ENCODE data around the gene IZUMO4. TPM values are rescaled to one million over a fixed set of nuclear protein-coding genes. Genes with fewer than 3 reads are reported as not detected.
"Not testable (repeated sequence)": the region's sequence is repeated elsewhere in the genome, so short reads cannot be mapped to it uniquely, and the experiment has no call there.

IZUMO4 gene
- total and polyA plus RNA-seq, 2 donors (not counting 1 experiment from before 2014, with no cell fraction given), result 34.8 to 93.9 TPM

GRCh38 chr19:2091926-2092525 lies 4.7 kb upstream of the IZUMO4 start:
- CTCF ChIA-PET, result interaction anchor here (0.5 to 7.4 kb wide), 9 partner anchors 7 to 426 kb away, joined by 3 to 96 read pairs (median 4); no protein-coding TSS in a partner anchor
- H2AFZ ChIP-seq (ENCODE audit: insufficient read depth, low read depth, low read length, poor library complexity, severe bottlenecking); H3K9me3 Mint-ChIP-seq (ENCODE audit: insufficient read depth); H3K27me3 ChIP-seq (replicated peaks in 1 of 4; ENCODE audit: control extremely low read depth in 1 of 4, control insufficient read depth in 3 of 4, insufficient read depth in 4 of 4, low read length in 3 of 4); H3K9ac ChIP-seq (ENCODE audit: low read length); DNase-seq; ATAC-seq (ENCODE audit: low read depth); H3K4me3 ChIP-seq (ENCODE audit: control extremely low read depth in 1 of 5, extremely low read depth in 1 of 5, insufficient read depth in 1 of 5, low read depth in 2 of 5, low read length in 4 of 5); H3K27me3 Mint-ChIP-seq; H3K9me3 ChIP-seq (ENCODE audit: control extremely low read depth in 1 of 3, control insufficient read depth in 2 of 3, insufficient read depth in 1 of 3, low read length in 2 of 3): not testable (repeated sequence)
- peaks cover 0 to 10% of the 10 kb centered on the region in 2 experiments for H3K36me3 ChIP-seq (replicated peaks in 1 of 2; ENCODE audit: control extremely low read depth in 1 of 2, control insufficient read depth in 1 of 2, extremely low read depth in 1 of 2, insufficient read depth in 2 of 2, low read length in 1 of 2)
- peak overlapping the region in 1 of 2 donors; percentile 95 for H3K27ac ChIP-seq (ENCODE audit: low read length in 2 of 2)
- H3K4me3 Mint-ChIP-seq, result peak overlapping the region; percentile 39
- POLR2A ChIA-PET, result interaction anchor here (0.5 to 6.7 kb wide), 15 partner anchors 7 to 150 kb away, joined by 3 to 114 read pairs (median 8); partner anchors contain the start of gene MKNK2
- peaks cover 67 to 85% of the 10 kb centered on the region in 2 donors for H3K4me1 ChIP-seq (ENCODE audit: control insufficient read depth in 2 of 2, insufficient read depth in 2 of 2, low read length in 2 of 2)
- 100% methylated on average over 4 of the region's 13 CpGs for WGBS (ENCODE audit: insufficient coverage)
- H3K4me2 ChIP-seq (replicated peaks; ENCODE audit: low read depth, low read length, poor library complexity, severe bottlenecking), result peak overlapping the region; percentile 95
- H3K4me1 Mint-ChIP-seq, result peaks cover 71% of the 10 kb centered on the region
- intact Hi-C loops (cut with micrococcal nuclease), result loop anchor here (10.0 kb wide), 1 partner anchor 187 kb away; the partner anchor contains the start of genes ADAT3 and SCAMP4
- H4K20me1 ChIP-seq (ENCODE audit: control insufficient read depth, insufficient read depth, low read length, poor library complexity, severe bottlenecking), result peaks cover 17% of the 10 kb centered on the region
- peaks cover 49% of the 10 kb centered on the region for H3K79me2 ChIP-seq (ENCODE audit: control insufficient read depth, insufficient read depth, low read length)
- peak overlapping the region; percentile 74 for H3K27ac Mint-ChIP-seq

- Mint-ChIP-seq H3K9me3 (ENCODE audit: insufficient read depth) (no peaks in the 10 kb centered on the region), H3K27ac (peak within 1 kb of the TSS; percentile 97), H3K4me1 (peaks cover 39% of the 10 kb centered on the region), H3K27me3 (no peaks in the 10 kb centered on the region), H3K4me3 (peak within 1 kb of the TSS; percentile 99)
- peaks cover 71% of the 10 kb centered on the region for H3K79me2 ChIP-seq (ENCODE audit: control insufficient read depth, insufficient read depth, low read length)
- no peaks in the 10 kb centered on the region for H3K27me3 ChIP-seq (replicated peaks in 1 of 4; ENCODE audit: control extremely low read depth in 1 of 4, control insufficient read depth in 3 of 4, insufficient read depth in 4 of 4, low read length in 3 of 4)
- peak within 1 kb of the TSS; percentile 86 for H3K9ac ChIP-seq (ENCODE audit: low read length)
- H4K20me1 ChIP-seq (ENCODE audit: control insufficient read depth, insufficient read depth, low read length, poor library complexity, severe bottlenecking), result peaks cover 27% of the 10 kb centered on the region
- WGBS (ENCODE audit: insufficient coverage), result under 1% methylated on average over 56 of the region's 56 CpGs
- H3K9me3 ChIP-seq (ENCODE audit: control extremely low read depth in 1 of 3, control insufficient read depth in 2 of 3, insufficient read depth in 1 of 3, low read length in 2 of 3), result peaks cover 0 to 5% (median 0%) of the 10 kb centered on the region in 3 donors
- ChIA-PET CTCF (interaction anchor here (1.9 to 7.4 kb wide), 6 partner anchors 11 to 231 kb away, joined by 6 to 96 read pairs (median 14); no protein-coding TSS in a partner anchor), POLR2A (interaction anchor here (0.6 to 6.7 kb wide), 7 partner anchors 11 to 80 kb away, joined by 3 to 114 read pairs (median 6); partner anchors contain the start of genes AP3D1 and MKNK2)
- peak within 1 kb of the TSS; percentile 75 to 89 (median 85) for H3K4me3 ChIP-seq (ENCODE audit: control extremely low read depth in 1 of 5, extremely low read depth in 1 of 5, insufficient read depth in 1 of 5, low read depth in 2 of 5, low read length in 4 of 5)
- TF ChIP-seq EZH2 (IDR thresholded peaks at IDR 0.05; ENCODE audit: borderline replicate concordance, insufficient read depth, low read depth, low read length, poor library complexity, severe bottlenecking) (no peak), CTCF (IDR thresholded peaks at IDR 0.05) (peak; percentile 57)
- DNase-seq (peak; percentile 98), ATAC-seq (ENCODE audit: low read depth) (peak; percentile 38)
- intact Hi-C loops (cut with micrococcal nuclease), result loop anchor here (1.0 to 10.0 kb wide), 9 partner anchors 9 to 232 kb away; partner anchors contain the start of genes ADAT3, AP3D1, MKNK2 and SCAMP4
- H2AFZ ChIP-seq (ENCODE audit: insufficient read depth, low read depth, low read length, poor library complexity, severe bottlenecking), result peak within 1 kb of the TSS; percentile 79
- peak within 1 kb of the TSS; percentile 99 for H3K4me2 ChIP-seq (replicated peaks; ENCODE audit: low read depth, low read length, poor library complexity, severe bottlenecking)
- peaks cover 38 to 55% of the 10 kb centered on the region in 2 donors for H3K4me1 ChIP-seq (ENCODE audit: control insufficient read depth in 2 of 2, insufficient read depth in 2 of 2, low read length in 2 of 2)
- H3K36me3 ChIP-seq (replicated peaks in 1 of 2; ENCODE audit: control extremely low read depth in 1 of 2, control insufficient read depth in 1 of 2, extremely low read depth in 1 of 2, insufficient read depth in 2 of 2, low read length in 1 of 2), result peaks cover 0 to 26% of the 10 kb centered on the region in 2 experiments
- H3K27ac ChIP-seq (ENCODE audit: low read length in 2 of 2), result peak within 1 kb of the TSS; percentile 81 to 95
These were observed 658 bp upstream of the IZUMO4 start, which contains the start of gene MOB3A for GRCh38 chr19:2096034-2096479. TSS of gene MOB3A (minus strand) at chr19:2096326. CDS start at chr19:2078560, 17,766 bp downstream.

All from B cell (primary cell).